ENCODE measurements around the gene KCND3. TPM values are rescaled to one million over a fixed set of nuclear protein-coding genes. Genes with fewer than 3 reads are reported as not detected.

KCND3 gene
- total and polyA plus RNA-seq, 2 experiments from 2014 or later: 0.10 to 0.18 TPM

DNA sequence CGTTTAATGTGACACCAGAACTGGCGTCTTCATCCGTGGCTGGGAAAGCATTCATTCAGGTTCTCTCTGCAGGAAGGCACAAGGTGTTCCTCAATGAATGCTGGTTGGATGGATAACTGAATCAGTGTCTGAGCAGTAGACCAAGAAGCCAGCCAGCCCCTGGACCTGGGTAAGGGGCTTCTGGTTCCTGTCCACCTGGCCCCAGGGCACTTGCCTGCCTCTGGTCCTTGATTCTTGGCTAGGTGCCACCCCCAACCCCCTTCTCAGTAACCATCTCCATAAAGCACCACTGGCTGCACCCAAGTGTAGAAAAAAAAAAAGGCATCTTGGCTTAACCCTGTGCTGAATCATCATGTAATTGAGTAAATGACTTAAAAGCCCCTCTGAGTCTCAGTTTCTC, 59.1 kb downstream of the KCND3 start:
- Mint-ChIP-seq H3K4me1 (peaks cover 11% of the 10 kb centered on the region; the same call in 2 of the 3 replicates), H3K27ac (no peak overlapping the region), H3K27me3 (ENCODE audit: insufficient read depth, low read depth, poor library complexity) (peaks cover 6% of the 10 kb centered on the region), H3K36me3 (ENCODE audit: low read depth) (no peaks in the 10 kb centered on the region), H3K9me3 (no peaks in the 10 kb centered on the region), H3K4me3 (no peak overlapping the region)
- no peaks in the 10 kb centered on the region for H3K4me1 ChIP-seq (ENCODE audit: insufficient read depth)
- H3K27ac ChIP-seq (ENCODE audit: low read depth): no peak overlapping the region
- ATAC-seq: no peak
- TF ChIP-seq EZH2 (IDR thresholded peaks at IDR 0.05; ENCODE audit: low read depth, unreplicated experiment) (no peak), ZNF114 (CRISPR knock-in tag; IDR thresholded peaks at IDR 0.05) (no peak), CREB1 (CRISPR knock-in tag; IDR thresholded peaks at IDR 0.05; ENCODE audit: low read depth) (no peak), EZH2phosphoT487 (IDR thresholded peaks at IDR 0.05; ENCODE audit: unreplicated experiment) (no peak), STAT1 (IDR thresholded peaks at IDR 0.05; ENCODE audit: unreplicated experiment) (no peak), CTCF (conservative IDR thresholded peaks at IDR 0.05; ENCODE audit: low read depth in 2 of 2) (no peak), REST (IDR thresholded peaks at IDR 0.05; ENCODE audit: unreplicated experiment) (no peak), NANOG (IDR thresholded peaks at IDR 0.05; ENCODE audit: borderline replicate concordance) (no peak), JUNB (IDR thresholded peaks at IDR 0.05; ENCODE audit: unreplicated experiment) (no peak), ZNF462 (CRISPR knock-in tag; IDR thresholded peaks at IDR 0.05) (no peak), POLR2AphosphoS5 (IDR thresholded peaks at IDR 0.05; ENCODE audit: low read depth) (no peak), ZNF331 (CRISPR knock-in tag; IDR thresholded peaks at IDR 0.05; ENCODE audit: low read depth) (no peak)
- TF ChIP-seq, protein P1, sequence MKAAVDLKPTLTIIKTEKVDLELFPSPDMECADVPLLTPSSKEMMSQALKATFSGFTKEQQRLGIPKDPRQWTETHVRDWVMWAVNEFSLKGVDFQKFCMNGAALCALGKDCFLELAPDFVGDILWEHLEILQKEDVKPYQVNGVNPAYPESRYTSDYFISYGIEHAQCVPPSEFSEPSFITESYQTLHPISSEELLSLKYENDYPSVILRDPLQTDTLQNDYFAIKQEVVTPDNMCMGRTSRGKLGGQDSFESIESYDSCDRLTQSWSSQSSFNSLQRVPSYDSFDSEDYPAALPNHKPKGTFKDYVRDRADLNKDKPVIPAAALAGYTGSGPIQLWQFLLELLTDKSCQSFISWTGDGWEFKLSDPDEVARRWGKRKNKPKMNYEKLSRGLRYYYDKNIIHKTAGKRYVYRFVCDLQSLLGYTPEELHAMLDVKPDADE (IDR thresholded peaks at IDR 0.05): no peak
- H3K9me2 ChIP-seq (ENCODE audit: insufficient read depth): no peaks in the 10 kb centered on the region
- H3K36me3 ChIP-seq (ENCODE audit: insufficient read depth): no peaks in the 10 kb centered on the region
- DNase-seq (ENCODE audit: low spot score): no peak
- H3K4me3 ChIP-seq: no peak overlapping the region
- H3K79me2 ChIP-seq (replicated peaks; ENCODE audit: insufficient read depth): no peaks in the 10 kb centered on the region
- H3K27me3 ChIP-seq (ENCODE audit: insufficient read depth): no peaks in the 10 kb centered on the region
- H3K4me2 ChIP-seq: no peak overlapping the region
- H4K20me1 ChIP-seq (replicated peaks; ENCODE audit: insufficient read depth): no peaks in the 10 kb centered on the region
- 0 out of 2 replicates have a peak overlapping the region, but pooled peaks have one; percentile 6 for H2AFZ ChIP-seq
- H3F3A ChIP-seq (replicated peaks; ENCODE audit: low read depth): no peaks in the 10 kb centered on the region
